COLO668 (cell line): ENCODE data around the gene FSTL5.
"Not testable (repeated sequence)": the region's sequence is repeated elsewhere in the genome, so short reads cannot be mapped to it uniquely, and the experiment has no call there.

Source experiments
- DNase-seq: peaks from one replicate; lab custom pipeline; 2025; ENCODE audit not compliant: unreplicated experiment; lab: John Stamatoyannopoulos, UW

Gene FSTL5

GRCh38 chr4:161850631-161851030, 313.2 kb downstream of the FSTL5 start:
- DNase-seq = no peak

- peak; percentile 23 for DNase-seq
Observed at GRCh38 chr4:161841759-161842158, 322.0 kb downstream of the FSTL5 start.

GRCh38 chr4:161829591-161829990, 334.2 kb downstream of the FSTL5 start:
- no peak for DNase-seq

- DNase-seq = no peak
Observed at GRCh38 chr4:161828061-161828460, 335.7 kb downstream of the FSTL5 start.

GRCh38 chr4:161827013-161827412, 336.8 kb downstream of the FSTL5 start:
- DNase-seq = no peak

- DNase-seq = no peak
Observed at GRCh38 chr4:161823450-161823849, 340.4 kb downstream of the FSTL5 start.

- no peak for DNase-seq
Observed at GRCh38 chr4:161822174-161822573, 341.6 kb downstream of the FSTL5 start.

GRCh38 chr4:161817914-161818313, 345.9 kb downstream of the FSTL5 start:
- no peak for DNase-seq

GRCh38 chr4:161816958-161817357, 346.8 kb downstream of the FSTL5 start:
- DNase-seq = no peak

- no peak for DNase-seq
Observed at GRCh38 chr4:161815841-161816240, 348.0 kb downstream of the FSTL5 start.

GRCh38 chr4:161813889-161814288, 349.9 kb downstream of the FSTL5 start:
- no peak for DNase-seq

GRCh38 chr4:161813389-161813788, 350.4 kb downstream of the FSTL5 start:
- no peak for DNase-seq

- no peak for DNase-seq
Observed at GRCh38 chr4:161803171-161803570, 360.6 kb downstream of the FSTL5 start.

- no peak for DNase-seq
Observed at GRCh38 chr4:161799710-161800109, 364.1 kb downstream of the FSTL5 start.

GRCh38 chr4:161792991-161793390, 370.8 kb downstream of the FSTL5 start:
- no peak for DNase-seq

- no peak for DNase-seq
Observed at GRCh38 chr4:161791796-161792556, 371.8 kb downstream of the FSTL5 start.

GRCh38 chr4:161767116-161767515, 396.7 kb downstream of the FSTL5 start:
- no peak for DNase-seq

GRCh38 chr4:161762796-161763195, 401.0 kb downstream of the FSTL5 start:
- no peak for DNase-seq

GRCh38 chr4:161760008-161760407, 403.8 kb downstream of the FSTL5 start:
- no peak for DNase-seq

- DNase-seq = not testable (repeated sequence)
Observed at GRCh38 chr4:161758412-161758811, 405.4 kb downstream of the FSTL5 start.

- no peak for DNase-seq
Observed at GRCh38 chr4:161728929-161729328, 434.9 kb downstream of the FSTL5 start.

GRCh38 chr4:161721947-161722346, 441.9 kb downstream of the FSTL5 start:
- DNase-seq = no peak

- no peak for DNase-seq
Observed at GRCh38 chr4:161717084-161717483, 446.7 kb downstream of the FSTL5 start.
